Measurements from ENCODE around the gene SLC9A6.

DNA sequence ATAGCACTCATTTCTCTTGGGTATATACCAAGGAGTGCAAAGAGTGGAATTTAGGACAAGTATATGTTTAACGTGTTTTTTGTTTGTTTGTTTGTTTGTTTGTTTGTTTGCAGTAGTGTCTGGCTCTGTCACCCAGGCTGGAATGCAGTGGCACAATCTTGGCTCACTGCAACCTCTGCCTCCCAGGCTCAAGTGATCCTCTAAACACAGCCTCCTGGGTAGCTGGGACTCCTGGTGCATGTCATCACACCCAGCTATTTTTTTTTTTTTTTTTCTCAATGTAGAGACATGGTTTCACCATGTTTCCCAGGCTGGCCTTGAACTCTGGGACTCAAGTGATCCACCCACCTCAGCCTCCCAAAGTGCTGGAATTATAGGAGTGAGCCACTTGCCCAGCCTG, 50.4 kb downstream of the SLC9A6 start:
- TF ChIP-seq, protein P1, sequence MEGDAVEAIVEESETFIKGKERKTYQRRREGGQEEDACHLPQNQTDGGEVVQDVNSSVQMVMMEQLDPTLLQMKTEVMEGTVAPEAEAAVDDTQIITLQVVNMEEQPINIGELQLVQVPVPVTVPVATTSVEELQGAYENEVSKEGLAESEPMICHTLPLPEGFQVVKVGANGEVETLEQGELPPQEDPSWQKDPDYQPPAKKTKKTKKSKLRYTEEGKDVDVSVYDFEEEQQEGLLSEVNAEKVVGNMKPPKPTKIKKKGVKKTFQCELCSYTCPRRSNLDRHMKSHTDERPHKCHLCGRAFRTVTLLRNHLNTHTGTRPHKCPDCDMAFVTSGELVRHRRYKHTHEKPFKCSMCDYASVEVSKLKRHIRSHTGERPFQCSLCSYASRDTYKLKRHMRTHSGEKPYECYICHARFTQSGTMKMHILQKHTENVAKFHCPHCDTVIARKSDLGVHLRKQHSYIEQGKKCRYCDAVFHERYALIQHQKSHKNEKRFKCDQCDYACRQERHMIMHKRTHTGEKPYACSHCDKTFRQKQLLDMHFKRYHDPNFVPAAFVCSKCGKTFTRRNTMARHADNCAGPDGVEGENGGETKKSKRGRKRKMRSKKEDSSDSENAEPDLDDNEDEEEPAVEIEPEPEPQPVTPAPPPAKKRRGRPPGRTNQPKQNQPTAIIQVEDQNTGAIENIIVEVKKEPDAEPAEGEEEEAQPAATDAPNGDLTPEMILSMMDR (IDR thresholded peaks at IDR 0.05; ENCODE audit: low read length) = no peak
- TF ChIP-seq EZH2 (optimal IDR thresholded peaks at IDR 0.05; ENCODE audit: low read depth, low read length) = no peak
